Measurements from ENCODE around the gene MRPS23.

DNA sequence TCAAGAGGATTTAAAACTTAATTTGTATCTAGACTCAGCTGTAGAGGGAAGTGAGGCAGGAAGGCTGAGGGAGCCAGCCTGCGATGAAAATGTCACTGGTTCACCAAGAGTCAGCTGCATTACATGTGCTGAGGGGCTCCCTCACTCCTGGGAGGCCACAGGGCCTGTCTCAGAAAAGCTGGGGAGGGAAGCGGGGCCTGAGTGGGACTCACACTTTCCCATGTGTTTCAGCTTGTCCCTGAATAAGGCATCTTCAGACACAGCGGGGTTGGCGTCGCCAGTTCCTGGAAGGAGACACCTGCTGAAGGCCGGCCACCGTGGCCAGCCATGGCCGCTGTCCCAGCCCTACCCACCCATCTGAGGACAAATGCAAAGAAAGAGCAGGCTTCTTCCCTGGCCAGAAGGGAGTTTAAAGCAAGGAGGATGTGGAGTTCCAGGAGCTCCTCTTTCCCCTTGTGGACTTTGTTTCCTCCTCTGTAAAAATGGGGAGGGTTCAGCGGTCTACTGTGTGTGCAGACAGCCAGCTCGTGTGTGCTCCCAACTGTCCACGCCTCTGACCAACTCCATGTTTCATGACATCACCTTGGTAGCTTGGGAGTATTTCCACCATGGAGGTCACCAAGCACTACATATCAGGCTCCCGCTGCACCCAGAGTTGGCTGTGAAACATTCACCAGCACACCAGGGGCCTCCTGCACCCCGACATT lies 19.2 kb upstream of the MRPS23 start:
- TF ChIP-seq, protein P1, sequence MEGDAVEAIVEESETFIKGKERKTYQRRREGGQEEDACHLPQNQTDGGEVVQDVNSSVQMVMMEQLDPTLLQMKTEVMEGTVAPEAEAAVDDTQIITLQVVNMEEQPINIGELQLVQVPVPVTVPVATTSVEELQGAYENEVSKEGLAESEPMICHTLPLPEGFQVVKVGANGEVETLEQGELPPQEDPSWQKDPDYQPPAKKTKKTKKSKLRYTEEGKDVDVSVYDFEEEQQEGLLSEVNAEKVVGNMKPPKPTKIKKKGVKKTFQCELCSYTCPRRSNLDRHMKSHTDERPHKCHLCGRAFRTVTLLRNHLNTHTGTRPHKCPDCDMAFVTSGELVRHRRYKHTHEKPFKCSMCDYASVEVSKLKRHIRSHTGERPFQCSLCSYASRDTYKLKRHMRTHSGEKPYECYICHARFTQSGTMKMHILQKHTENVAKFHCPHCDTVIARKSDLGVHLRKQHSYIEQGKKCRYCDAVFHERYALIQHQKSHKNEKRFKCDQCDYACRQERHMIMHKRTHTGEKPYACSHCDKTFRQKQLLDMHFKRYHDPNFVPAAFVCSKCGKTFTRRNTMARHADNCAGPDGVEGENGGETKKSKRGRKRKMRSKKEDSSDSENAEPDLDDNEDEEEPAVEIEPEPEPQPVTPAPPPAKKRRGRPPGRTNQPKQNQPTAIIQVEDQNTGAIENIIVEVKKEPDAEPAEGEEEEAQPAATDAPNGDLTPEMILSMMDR (IDR thresholded peaks at IDR 0.05; ENCODE audit: poor library complexity, severe bottlenecking), result no peak
- no peak for TF ChIP-seq EZH2 (IDR thresholded peaks at IDR 0.05; ENCODE audit: borderline replicate concordance, insufficient read depth, low read length, poor library complexity, severe bottlenecking)
- TF ChIP-seq POLR2AphosphoS5 (IDR thresholded peaks at IDR 0.05), result no peak
